Stimulated activated CD4-positive, alpha-beta T cell treated with anti-CD3 and anti-CD28 coated beads, Interleukin-2, amount 100 ng/mL, for 4 hours (primary cell): ENCODE data around the gene LHFPL4.
"Not testable (repeated sequence)": the region's sequence is repeated elsewhere in the genome, so short reads cannot be mapped to it uniquely, and the experiment has no call there.

Source experiments
- DNase-seq: peaks from one replicate; pipeline ENCODE4 v3.0.0-alpha.2; 2020; ENCODE audit warnings: low read depth

The LHFPL4 gene

GRCh38 chr3:9536212-9536611, 17.4 kb downstream of the LHFPL4 start:
- no peak for DNase-seq

DNA sequence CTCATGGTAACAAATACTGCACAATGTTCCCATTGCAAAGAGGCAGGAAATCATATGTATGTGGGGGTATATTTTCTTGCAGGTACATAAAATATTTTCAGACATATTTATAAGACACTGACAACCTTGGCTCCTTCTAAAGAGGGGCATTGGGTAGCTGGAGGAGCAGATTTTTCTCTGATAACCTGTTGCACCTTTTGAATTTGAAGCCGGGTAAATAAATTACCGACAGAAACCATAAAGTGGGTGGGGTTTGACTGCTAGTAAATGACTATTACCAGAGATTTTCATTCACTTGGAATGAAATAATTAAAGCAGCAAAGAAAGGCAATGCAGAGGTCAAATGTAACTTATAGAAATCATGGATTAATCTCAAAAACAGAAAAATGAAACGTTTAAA, 19.2 kb downstream of the LHFPL4 start:
- no peak for DNase-seq

DNA sequence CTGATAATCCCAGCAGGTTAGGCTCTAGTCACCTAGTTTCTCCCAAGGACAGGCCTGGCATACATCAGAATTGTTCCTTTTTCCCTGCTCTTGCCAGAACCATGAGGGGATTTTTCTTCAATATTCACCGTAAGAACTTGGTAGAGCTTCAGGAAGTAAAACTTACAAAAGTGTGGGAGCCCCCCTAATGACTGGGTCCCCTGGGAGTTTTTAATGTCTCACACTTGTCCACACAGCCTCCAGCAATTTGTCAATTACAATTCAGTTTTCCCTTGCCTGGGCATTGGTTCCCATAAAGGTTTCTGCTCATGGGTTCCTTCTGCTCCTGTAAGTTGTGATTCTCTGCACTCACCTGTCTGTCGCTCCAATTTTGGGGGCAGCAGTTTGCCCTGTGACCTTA, 28.5 kb downstream of the LHFPL4 start:
- DNase-seq: no peak

DNA sequence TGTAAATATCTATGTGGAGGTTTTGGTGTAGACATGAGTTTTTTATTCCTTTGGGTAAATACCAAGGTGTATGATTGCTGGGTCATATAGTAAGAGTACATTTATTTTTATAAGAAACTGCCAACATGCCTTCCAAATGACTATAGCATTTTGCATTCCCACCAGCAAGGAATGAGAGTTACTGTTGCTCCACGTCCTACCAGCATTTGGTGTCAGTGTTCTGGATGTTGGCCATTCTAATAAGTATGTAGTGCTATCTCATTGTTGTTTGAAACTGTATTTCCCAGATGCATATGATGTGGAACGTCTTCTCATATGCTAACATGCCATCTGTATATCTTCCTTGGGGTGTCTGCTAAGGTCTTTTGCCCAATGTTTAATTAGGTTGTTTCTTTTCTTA, 38.7 kb downstream of the LHFPL4 start:
- DNase-seq: no peak

DNA sequence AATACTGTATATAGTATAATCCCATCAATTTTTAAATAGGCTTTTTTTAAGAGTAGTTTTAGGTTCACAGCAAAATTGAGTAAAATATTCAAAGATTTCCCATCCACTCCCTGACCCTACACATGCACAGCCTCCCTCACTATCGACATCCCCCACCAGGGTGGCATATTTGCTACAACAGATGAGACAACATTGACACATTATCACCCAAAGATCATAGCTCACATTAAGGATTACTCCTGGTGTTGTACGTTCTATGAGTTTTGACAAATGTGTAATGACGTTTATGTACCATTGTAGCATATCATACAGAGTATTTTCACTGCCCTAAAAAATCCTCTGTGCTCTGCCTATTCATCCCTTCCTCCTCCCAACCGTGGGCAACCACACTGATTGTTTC, 39.3 kb downstream of the LHFPL4 start:
- no peak for DNase-seq

- DNase-seq: no peak
Observed at GRCh38 chr3:9512456-9513045, 41.1 kb downstream of the LHFPL4 start.

- no peak for DNase-seq
Observed at GRCh38 chr3:9508781-9509180, 44.8 kb downstream of the LHFPL4 start.

- no peak for DNase-seq
Observed at GRCh38 chr3:9507586-9508578, 45.7 kb downstream of the LHFPL4 start.

DNA sequence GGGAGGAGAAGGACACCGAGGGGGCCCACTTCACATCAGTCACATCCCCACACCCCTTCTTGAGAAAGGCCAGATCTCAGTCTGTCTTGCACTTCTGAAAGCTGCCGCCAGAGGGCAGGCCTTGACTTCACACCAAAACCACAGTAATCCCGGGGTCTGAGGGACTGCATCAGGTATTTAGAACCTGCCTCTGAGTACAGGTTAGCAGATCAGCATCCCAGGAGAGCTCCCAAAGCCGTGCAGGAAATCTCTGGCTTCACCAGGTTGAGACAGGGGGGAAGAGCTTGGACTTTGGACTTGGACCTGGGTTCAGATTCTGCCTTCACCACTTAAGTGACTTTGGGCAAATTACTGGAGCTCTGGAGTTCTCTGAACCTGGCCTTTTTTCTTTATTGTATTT, 50.3 kb downstream of the LHFPL4 start:
- peak; percentile 49 for DNase-seq

DNA sequence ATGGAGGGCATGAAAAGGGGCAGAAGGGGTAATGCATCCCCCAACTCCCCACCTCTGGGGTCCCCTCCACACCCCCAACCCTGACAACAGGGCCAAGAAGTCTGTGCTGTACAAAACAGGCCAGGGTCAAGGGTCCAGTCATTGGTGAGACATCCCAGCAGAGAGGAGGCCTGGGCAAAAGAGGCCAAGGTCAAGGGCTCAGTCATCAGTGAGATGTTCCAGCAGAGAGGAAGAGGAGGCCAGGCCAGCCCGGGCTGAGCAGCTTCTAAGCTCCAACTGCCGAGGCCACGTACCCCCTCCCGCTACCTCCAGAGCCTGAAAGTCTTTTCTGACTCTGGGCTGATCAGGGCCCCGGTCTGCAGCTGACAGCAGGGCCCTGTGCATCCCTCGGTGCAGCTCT, 52.4 kb downstream of the LHFPL4 start:
- DNase-seq: no peak

- peak; percentile 13 for DNase-seq
Observed at GRCh38 chr3:9500108-9501050, 53.2 kb downstream of the LHFPL4 start.

GRCh38 chr3:9499455-9500107, 54.0 kb downstream of the LHFPL4 start:
- no peak for DNase-seq

- DNase-seq: no peak
Observed at GRCh38 chr3:9498781-9499180, 54.8 kb downstream of the LHFPL4 start.

DNA sequence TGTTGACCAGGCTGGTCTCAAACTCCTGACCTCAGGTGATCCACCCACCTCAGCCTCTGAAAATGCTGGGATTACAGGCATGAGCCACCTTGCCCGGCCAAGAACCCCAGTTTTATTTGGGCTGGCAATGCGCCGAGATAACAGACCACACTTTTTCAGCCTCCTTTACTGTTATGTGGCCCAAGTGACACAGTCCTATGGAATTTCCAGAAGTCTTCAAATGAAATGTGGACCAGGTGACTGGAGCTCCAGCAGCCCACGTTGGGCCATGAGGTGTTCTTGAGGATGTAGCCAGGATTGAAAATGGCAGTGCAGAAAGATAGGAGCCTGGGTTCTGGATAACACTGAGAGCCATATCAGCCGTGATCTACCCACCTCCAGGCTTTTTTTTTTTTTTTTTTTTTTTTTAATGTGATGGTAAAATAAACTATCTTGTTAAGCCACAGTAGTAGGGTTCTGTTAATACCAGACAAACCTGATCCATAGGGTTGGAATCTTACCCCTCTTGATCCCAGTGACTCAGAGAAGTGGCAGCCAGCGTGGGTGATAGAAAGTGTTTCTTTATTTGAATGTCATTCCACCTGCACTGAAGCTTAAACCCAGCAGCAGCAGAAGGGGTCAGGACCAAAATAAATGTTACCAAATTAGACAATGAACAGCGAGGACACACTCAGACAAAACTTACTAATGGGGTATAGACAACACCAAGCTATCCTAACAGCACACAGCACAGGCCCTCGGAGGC, 55.6 kb downstream of the LHFPL4 start:
- no peak for DNase-seq

- no peak for DNase-seq
Observed at GRCh38 chr3:9496893-9497292, 56.7 kb downstream of the LHFPL4 start.

DNA sequence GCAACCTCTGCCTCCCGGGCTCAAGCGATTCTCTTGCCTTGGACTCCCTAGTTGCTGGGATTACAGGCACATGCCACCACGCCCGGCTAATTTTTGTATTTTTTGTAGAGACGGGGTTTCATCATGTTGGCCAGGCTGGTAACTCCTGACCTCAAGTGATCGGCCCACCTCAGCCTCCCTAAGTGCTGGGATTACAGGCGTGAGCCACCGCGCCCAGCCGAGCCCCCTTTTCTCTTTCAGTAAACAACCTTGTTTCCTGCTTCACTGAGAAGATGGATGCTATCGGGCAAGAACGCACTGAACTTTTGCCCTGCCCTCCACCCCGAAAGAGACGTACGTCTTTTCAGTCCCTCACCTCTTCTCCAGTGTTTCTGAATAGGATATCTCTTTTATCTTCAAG, 59.6 kb downstream of the LHFPL4 start:
- DNase-seq: not testable (repeated sequence)

- DNase-seq: no peak
Observed at GRCh38 chr3:9491506-9491905, 62.1 kb downstream of the LHFPL4 start.

DNA sequence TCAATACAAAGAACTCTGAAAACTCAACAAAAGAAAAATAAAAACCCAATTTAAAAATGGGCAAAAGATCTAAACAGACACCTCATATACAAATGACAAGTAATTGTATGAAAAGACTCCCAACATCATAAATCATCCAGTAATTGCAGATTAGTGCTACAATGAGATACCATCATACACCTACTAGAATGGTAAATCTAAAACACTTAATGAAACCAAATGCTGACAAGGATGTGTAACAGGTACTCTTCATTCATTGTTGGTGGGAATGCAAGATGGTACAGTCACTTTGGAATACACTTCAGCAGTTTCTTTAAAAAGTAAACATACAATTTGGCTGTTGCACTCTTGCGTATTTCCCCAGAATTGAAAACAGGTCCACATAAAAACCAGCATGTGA, 68.4 kb downstream of the LHFPL4 start:
- DNase-seq: no peak

DNA sequence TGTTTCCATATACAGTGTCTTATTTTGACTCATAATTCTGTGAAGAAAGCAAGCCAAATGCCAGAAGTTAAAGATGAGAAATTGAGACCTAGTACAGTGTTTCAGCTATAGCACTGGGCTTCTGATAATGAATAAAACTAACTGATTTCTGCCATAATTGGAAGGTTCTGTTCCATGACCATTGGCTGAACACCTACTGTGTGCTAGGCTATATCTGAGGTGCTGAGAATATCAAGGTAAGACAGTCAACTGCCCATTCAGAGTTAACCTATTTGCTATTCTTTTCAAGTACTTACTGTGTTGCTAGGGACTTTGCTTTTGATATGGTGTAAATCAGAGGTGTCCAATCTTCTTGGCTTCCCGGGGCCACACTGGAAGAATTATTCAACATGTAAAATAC, 73.4 kb downstream of the LHFPL4 start:
- DNase-seq: no peak

GRCh38 chr3:9476935-9477334, 76.7 kb downstream of the LHFPL4 start:
- no peak for DNase-seq

- DNase-seq: no peak
Observed at GRCh38 chr3:9474482-9474881, 79.1 kb downstream of the LHFPL4 start.
